ENCODE results near the gene ACSF3.
A peak's percentile ranks its signal among the peaks of the same experiment; 100 is the strongest.

Gene ACSF3

DNA sequence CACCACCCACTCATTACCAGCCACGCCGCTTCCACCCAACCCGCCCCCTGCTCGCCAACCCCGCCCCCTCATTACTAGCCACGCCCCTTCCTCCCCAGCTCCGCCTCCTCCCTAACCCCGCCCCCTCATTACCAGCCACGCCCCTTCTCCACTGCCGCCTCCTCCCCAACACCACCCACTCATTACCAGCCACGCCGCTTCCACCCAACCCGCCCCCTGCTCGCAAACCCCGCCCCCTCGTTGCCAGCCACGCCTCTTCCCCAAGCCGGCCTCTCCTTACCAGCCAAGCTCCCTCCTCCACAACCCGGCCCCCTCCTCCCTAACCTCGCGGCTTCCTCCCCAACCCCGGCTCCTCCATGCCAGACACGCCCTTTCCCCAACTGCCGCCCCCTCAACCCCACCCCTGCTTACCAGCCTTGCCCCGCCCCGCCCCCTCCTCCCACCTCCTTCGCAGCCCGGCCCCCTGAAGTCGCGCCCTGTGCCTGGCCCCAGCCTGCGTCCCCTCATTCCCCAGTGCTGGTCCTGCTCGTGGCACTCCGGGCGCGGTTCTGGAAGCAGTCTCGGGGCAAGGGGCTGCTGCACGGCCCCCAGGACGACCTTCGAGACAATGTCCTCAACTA, 99.4 kb downstream of the ACSF3 start:
- no peak for DNase-seq

- no peak for DNase-seq
These were observed 100.1 kb downstream of the ACSF3 start for GRCh38 chr16:89193576-89194293.

- DNase-seq: no peak
These were observed 101.0 kb downstream of the ACSF3 start for GRCh38 chr16:89194340-89195311.

- DNase-seq: no peak
These were observed 102.0 kb downstream of the ACSF3 start for GRCh38 chr16:89195521-89196171.

DNA sequence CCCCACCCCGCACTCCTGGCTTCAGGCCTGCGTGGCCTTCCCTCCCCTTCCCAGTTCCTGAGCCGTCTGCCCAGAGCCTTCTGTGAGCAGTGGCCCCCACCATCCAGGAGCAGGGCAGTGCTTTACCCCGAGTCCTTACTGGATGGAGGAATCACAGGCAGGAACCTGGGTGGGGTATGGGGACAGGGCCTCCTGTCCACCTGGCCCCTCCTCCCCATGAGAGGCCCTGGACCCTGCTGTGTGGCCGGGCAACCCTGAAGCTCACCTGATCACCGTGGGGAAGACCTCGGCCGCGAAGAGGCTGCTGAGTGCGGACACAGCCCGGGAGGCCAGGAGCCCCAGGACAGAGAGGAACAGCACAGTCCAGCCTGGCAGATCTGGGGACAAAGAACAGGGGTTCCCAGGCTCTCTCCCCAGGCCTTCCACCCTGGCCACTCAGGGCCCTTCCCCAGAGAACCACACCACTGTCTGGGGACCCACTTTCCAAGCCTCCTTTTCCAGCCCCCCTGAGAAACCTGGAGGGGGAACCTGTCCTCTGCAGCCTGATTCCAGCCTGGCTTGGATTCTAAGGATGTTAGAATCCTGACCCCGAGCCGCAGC, 103.5 kb downstream of the ACSF3 start:
- no peak for DNase-seq

GRCh38 chr16:89197633-89198416, 104.2 kb downstream of the ACSF3 start:
- DNase-seq: no peak

GRCh38 chr16:89198417-89199240, 105.0 kb downstream of the ACSF3 start:
- no peak for DNase-seq

DNA sequence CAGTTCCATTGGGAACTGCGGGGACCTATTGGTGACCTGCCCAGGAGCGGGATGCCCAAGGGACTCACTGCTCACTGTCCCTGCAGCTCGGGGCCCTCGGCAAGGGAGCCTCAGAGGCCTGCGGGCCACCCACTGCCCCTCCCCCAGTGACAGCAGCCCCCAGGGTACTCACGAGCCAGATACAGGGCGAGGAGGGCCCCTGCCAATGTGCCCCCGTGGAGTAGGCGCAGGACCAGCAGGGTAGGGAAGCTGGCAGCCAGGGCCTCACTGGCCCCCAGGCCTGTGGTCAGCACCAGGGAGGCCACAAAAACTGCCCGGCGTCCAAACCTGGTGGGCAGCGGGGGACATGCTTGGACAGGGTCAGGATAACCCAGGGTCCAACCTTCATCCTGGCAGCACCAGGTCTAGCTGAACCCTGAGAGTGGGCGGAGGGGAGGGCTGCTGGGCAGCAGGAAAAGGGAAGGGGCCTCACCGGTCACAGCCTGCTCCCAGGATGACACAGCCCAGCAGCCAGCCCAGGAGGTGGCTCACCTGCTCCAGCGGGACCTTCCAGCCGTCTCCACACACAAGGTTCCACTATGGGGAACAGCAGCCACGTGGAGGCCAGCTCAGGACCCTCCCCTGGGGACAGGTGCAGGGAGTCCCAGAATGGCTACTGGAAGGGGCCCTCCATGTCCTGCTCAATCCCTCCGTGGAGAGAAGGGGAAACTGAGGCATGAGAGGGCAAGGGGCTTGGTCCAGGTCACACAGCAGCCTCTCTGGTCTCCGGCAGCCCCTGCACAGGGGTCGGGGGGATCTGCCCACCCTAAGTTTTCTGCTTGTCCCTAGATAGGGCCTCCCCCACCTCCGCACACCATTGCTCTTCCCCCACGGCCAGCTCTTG, 105.8 kb downstream of the ACSF3 start:
- no peak for DNase-seq

DNA sequence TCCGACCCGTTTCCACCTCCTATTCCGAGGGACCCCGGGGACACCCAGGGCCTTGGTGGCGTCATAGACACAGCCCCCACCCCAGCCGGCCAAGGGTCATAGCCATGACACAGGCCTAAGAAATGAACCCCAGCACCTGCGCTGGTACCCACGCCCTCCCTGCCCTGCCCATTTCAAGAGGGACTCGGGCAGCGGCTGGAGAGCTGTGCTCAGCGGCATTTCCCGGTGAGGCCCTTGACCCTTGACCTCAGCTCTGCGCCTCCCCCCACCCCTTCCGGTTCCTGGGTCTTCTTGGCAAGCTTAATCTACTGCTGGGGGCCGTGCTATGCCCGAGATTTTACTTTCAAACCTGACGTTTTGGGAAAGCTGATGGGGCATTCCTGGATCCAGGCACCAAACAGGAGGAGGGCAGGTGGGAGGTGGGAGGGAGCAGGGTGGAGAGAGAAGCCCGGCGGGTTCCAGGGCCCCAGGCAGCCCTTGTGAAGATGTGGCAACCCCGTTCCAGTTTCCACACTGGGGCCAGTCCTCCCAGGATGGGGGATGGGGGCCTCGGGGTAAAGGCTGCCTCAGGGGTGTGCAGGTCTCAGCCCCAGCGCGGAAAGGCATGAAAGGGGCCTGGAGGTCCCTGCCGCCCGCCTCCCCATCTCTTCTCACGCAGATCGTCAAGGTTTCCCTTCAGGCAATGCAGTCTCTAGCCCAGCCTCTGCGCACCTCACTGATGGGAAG, 106.6 kb downstream of the ACSF3 start, which contains the start of gene SLC22A31:
Gene SLC22A31, minus strand, starts transcription at position 414 of the 726 bp plus-strand sequence. Its CDS starts 36 bp downstream, at position 378.
- no peak for DNase-seq

DNA sequence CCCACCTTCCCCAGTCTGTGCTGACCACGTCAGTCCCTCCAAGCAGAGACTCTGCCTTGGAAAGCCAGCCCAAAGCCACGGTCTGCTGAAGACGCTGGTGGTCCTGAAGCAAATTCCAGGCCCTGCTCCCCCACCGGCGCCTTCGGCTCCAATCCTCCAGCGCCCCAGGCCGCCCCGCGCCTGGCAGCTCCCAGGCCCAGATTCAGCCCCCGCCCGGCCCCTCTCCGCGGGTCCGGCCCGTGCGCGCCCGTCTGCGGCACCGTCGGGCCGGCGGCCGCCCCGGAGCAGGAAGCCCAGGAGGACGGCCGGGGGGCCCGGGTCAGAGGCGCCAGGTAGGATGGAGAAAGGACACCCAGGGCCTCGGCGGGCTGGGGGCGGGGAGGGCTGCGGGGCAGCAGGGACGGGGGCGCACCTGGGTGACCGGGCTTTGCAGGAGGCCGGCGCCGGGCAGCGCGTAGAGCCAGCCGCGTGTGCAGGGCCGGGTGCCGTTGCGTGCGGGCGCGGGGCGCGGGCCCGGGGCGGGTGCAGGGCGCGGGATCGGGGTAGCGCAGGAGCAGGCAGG, 107.3 kb downstream of the ACSF3 start:
- no peak for DNase-seq

DNA sequence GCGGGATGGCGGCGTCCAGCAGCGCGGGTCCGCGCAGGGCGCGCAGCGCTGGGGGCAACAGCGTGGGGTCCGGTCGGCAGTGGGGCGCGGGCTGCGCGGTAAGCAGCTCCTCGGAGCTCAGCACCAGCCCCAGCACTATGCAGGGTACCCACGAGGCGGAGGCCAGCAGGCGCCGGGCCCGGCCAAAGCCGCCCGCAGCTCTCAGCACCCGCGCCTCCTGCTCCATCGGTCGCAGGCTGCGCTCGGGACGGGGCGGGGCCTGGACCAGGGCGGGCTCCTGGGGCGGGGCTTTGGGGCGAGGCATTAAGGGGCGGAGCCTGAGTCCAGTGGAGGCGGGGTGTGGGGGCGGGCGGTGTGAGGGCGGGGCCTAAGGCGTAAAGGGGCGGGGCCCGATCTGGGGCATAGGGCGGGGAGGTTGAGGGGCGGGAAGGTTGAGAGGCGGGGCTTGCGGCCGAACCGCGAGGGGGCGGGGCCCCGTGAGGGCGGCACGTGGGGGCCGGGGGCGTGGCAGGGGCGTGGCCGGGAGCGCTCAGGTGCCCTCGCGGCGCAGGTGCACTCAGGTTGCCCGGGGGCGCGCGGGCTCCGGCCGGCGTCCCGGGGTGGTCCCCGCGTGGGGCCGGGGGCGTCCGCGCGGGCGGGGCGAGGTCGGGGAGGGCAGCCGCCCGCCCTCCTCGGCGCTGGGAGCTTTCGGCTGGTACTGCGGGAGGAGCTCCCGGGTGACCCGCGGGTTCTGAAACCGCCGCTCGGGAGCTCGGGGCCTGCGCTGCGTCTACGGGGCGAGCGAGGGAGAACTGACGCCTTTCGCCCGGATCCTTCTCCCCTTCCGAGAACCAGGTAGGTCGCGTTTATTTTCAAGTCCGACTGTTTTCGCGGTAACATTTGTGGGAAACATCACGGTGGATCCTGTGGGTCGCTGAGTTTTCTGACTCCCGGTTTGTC, 108.1 kb downstream of the ACSF3 start:
- DNase-seq: peak; percentile 78

DNA sequence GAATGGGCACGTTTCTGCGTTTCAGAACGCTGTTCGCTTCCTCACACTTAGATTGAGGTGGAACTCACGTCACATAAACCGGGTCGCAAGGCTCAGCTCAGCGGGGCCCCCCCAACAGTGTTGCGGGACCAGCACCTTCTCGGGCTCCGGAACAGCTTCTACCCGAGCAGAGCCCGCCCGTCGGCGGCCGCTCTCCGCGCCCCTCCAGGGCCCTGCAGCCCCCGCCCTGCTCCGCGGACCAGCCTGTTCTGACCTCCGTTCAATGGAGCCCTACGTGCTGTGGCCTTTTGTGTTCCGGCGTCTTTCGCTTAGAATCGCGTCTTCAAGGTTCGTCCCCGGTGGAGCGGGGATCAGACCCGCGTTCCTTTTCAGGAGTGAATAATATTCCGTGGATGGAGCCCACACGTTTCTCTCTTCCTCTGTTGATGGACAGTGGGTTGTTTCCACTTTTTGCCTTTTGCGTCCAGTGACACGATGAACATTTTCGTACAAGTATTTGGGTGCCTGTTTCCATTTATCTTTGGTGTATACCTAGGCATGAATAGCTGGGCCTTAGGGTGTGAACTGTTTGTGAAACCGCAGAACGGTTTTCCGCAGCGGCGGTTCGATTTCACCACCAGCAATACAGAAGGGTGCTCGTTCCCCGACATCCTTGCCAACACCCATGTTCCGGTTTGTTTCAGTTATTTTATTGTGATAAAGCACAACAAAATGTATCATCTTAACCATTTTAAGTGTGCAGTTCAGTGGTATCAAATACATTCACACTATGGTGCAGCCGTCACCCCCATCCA, 109.0 kb downstream of the ACSF3 start:
- DNase-seq: no peak

Data from stimulated activated CD4-positive, alpha-beta T cell treated with anti-CD3 and anti-CD28 coated beads, Interleukin-12 subunit alpha, Interleukin-12 subunit beta, amount 100 ng/mL, for 4 hours (primary cell).